H9 (cell line): ENCODE results near the gene SLC45A1. TPM values are rescaled to one million over a fixed set of nuclear protein-coding genes. Genes with fewer than 3 reads are reported as not detected.

Experiments used
- DNase-seq: peaks from one replicate; pipeline ENCODE4 v3.0.0-alpha.2; 2017
- H2AFZ ChIP-seq: one replicate; pipeline ENCODE4 v1.6.1; 2013; ENCODE audit warnings: mild to moderate bottlenecking, low read length, control low read depth, moderate library complexity
- H2AK5ac ChIP-seq: 2 replicates; pipeline ENCODE4 v1.6.1; 2013; ENCODE audit warnings: low read length, control low read depth, mixed read lengths; ENCODE audit not compliant: insufficient read length
- H2BK120ac ChIP-seq: one replicate; pipeline ENCODE4 v1.6.1; 2013; ENCODE audit warnings: low read depth, mild to moderate bottlenecking, low read length, control low read depth, inconsistent platforms; ENCODE audit not compliant: poor library complexity, severe bottlenecking
- H2BK12ac ChIP-seq: 2 replicates; pipeline ENCODE4 v1.6.1; 2013; ENCODE audit warnings: low read length, control low read depth, mixed read lengths, low read depth; ENCODE audit not compliant: insufficient read length
- H2BK15ac ChIP-seq: 2 replicates; pipeline ENCODE4 v1.6.1; 2013; ENCODE audit warnings: low read depth, low read length, control low read depth
- H2BK20ac ChIP-seq: one replicate; pipeline ENCODE4 v1.6.1; 2013; ENCODE audit warnings: low read depth, mild to moderate bottlenecking, low read length, control low read depth, inconsistent platforms; ENCODE audit not compliant: poor library complexity, severe bottlenecking
- H2BK5ac ChIP-seq: 2 replicates; pipeline ENCODE4 v1.6.1; 2013; ENCODE audit warnings: low read length, control low read depth, mixed read lengths; ENCODE audit not compliant: insufficient read length
- H3K14ac ChIP-seq: 2 replicates; pipeline ENCODE4 v1.6.1; 2013; ENCODE audit warnings: low read length, control low read depth; ENCODE audit not compliant: insufficient read depth
- H3K18ac ChIP-seq: 2 replicates; pipeline ENCODE4 v1.6.1; 2013; ENCODE audit warnings: low read depth, mild to moderate bottlenecking, mixed read lengths, low read length, control low read depth; ENCODE audit not compliant: insufficient read length
- H3K23ac ChIP-seq: 2 replicates; pipeline ENCODE4 v1.6.1; 2013; ENCODE audit warnings: low read length, control low read depth, mixed read lengths, low read depth; ENCODE audit not compliant: insufficient read length
- H3K23me2 ChIP-seq: 2 replicates; pipeline ENCODE4 v1.6.1; 2013; ENCODE audit warnings: low read depth, mild to moderate bottlenecking, mixed read lengths, low read length, control low read depth; ENCODE audit not compliant: insufficient read length, poor library complexity, severe bottlenecking
- H3K27ac ChIP-seq: 2 replicates; pipeline ENCODE4 v1.5.1; 2013; ENCODE audit warnings: low read length, control low read depth, mixed read lengths, low read depth; ENCODE audit not compliant: insufficient read length
- H3K27me3 ChIP-seq: 2 replicates; pipeline ENCODE4 v1.6.1; 2013; ENCODE audit warnings: low read length, control low read depth, inconsistent platforms; ENCODE audit not compliant: insufficient read depth
- H3K4ac ChIP-seq: 2 replicates; pipeline ENCODE4 v1.6.1; 2013; ENCODE audit warnings: low read depth, mild to moderate bottlenecking, control low read depth, inconsistent platforms, low read length, moderate library complexity
- H3K4me1 ChIP-seq: 2 replicates; pipeline ENCODE4 v1.6.1; 2013; ENCODE audit warnings: low read length, control low read depth, inconsistent platforms; ENCODE audit not compliant: insufficient read depth
- H3K4me2 ChIP-seq: 2 replicates; pipeline ENCODE4 v1.6.1; 2013; ENCODE audit warnings: low read length, control low read depth, mixed read lengths; ENCODE audit not compliant: insufficient read length, insufficient read depth
- H3K56ac ChIP-seq: 2 replicates; pipeline ENCODE4 v1.6.1; 2013; ENCODE audit warnings: low read depth, mild to moderate bottlenecking, mixed read lengths, low read length, control low read depth; ENCODE audit not compliant: insufficient read length
- H3K79me1 ChIP-seq: 2 replicates; pipeline ENCODE4 v1.6.1; 2013; ENCODE audit warnings: low read depth, mild to moderate bottlenecking, moderate library complexity, low read length, control low read depth, inconsistent platforms; ENCODE audit not compliant: insufficient read depth, poor library complexity, severe bottlenecking
- H3K79me2 ChIP-seq: 2 replicates; pipeline ENCODE4 v1.6.1; 2013; ENCODE audit warnings: low read length, control low read depth, inconsistent platforms; ENCODE audit not compliant: insufficient read depth
- H3K9ac ChIP-seq: 2 replicates; pipeline ENCODE4 v1.6.1; 2013; ENCODE audit warnings: low read length, control low read depth, mixed read lengths; ENCODE audit not compliant: insufficient read length; ENCODE audit errors: extremely low read depth
- H3K9me3 ChIP-seq: one replicate; pipeline ENCODE4 v1.6.1; 2013; ENCODE audit warnings: low read depth, low read length, inconsistent platforms; ENCODE audit not compliant: control insufficient read depth
- H3T11ph ChIP-seq: one replicate; pipeline ENCODE4 v1.6.1; 2013; ENCODE audit warnings: mild to moderate bottlenecking, low read length, control low read depth, inconsistent platforms
- H4K20me1 ChIP-seq: one replicate; pipeline ENCODE4 v1.6.1; 2013; ENCODE audit not compliant: control insufficient read depth, insufficient read length, insufficient read depth
- H4K5ac ChIP-seq: 2 replicates; pipeline ENCODE4 v1.6.1; 2013; ENCODE audit warnings: low read depth, mild to moderate bottlenecking, mixed read lengths, low read length, control low read depth; ENCODE audit not compliant: insufficient read length
- H4K8ac ChIP-seq: replicated peaks from 2 replicates; pipeline ENCODE4 v1.6.1; 2013; ENCODE audit warnings: low read length, control low read depth, mixed read lengths, low read depth; ENCODE audit not compliant: insufficient read length
- H4K91ac ChIP-seq: 2 replicates; pipeline ENCODE4 v1.6.1; 2013; ENCODE audit warnings: low read depth, mild to moderate bottlenecking, moderate library complexity, mixed read lengths, low read length, control low read depth; ENCODE audit not compliant: insufficient read length
- H3K27ac Mint-ChIP-seq, 3 experiments: 2 replicates in 2 of 3; 3 replicates in 1 of 3; pipeline ENCODE4 v1.8.0; 2020 to 2021; ENCODE audit warnings: mixed read lengths in 3 of 3, mild to moderate bottlenecking in 1 of 3, moderate library complexity in 1 of 3
- H3K27me3 Mint-ChIP-seq: 2 replicates; pipeline ENCODE4 v1.8.0; 2021; ENCODE audit warnings: low read depth, mild to moderate bottlenecking, moderate library complexity, mixed read lengths
- H3K36me3 Mint-ChIP-seq, 3 experiments: 2 replicates in 2 of 3; 3 replicates in 1 of 3; pipeline ENCODE4 v1.8.0; 2020 to 2021; ENCODE audit warnings: low read depth in 3 of 3, mixed read lengths in 3 of 3; ENCODE audit not compliant: insufficient read depth in 1 of 3
- H3K4me1 Mint-ChIP-seq, 2 experiments: 2 replicates each; pipeline ENCODE4 v1.8.0; 2020; ENCODE audit warnings: mixed read lengths in 2 of 2
- H3K4me3 Mint-ChIP-seq, 2 experiments: 2 replicates in 1 of 2; 3 replicates in 1 of 2; pipeline ENCODE4 v1.8.0; 2020 to 2021; ENCODE audit warnings: mild to moderate bottlenecking in 2 of 2, mixed read lengths in 2 of 2, moderate library complexity in 1 of 2
- H3K9me3 Mint-ChIP-seq, 2 experiments: 2 replicates in 1 of 2; 3 replicates in 1 of 2; pipeline ENCODE4 v1.8.0; 2020; ENCODE audit warnings: mild to moderate bottlenecking in 2 of 2, mixed read lengths in 2 of 2, moderate library complexity in 1 of 2
- CTCF ChIP-seq: fragments of 200-600 bp; sonication (generic); conservative IDR thresholded peaks from 3 replicates; pipeline ENCODE4 v1.8.0; 2021; ENCODE audit warnings: antibody characterized with exemption, mild to moderate bottlenecking
- WGBS: extraction: QIAGEN DNeasy Blood & Tissue Kit; methylation state at CpG from one replicate; pipeline ENCODE4 v1.1.7; 2013; ENCODE audit warnings: missing lambda C conversion rate, low lambda C conversion rate, mixed read lengths; ENCODE audit not compliant: insufficient read length; ENCODE audit errors: extremely low coverage; 5-methylcytosine and 5-hydroxymethylcytosine counted together
- total RNA-seq: library from RNA; stranded (reverse); gene quantifications from 2 replicates; pipeline ENCODE4 v1.2.1, GENCODE V29; 2021

Gene SLC45A1
- total RNA-seq, 1 experiment from 2014 or later: 0.63 TPM

GRCh38 chr1:8370905-8371315 lies 53.0 kb downstream of the SLC45A1 start:
- Histone ChIP-seq H3K79me1 (no peaks in the 10 kb centered on the region), H2BK20ac (no peak overlapping the region), H2BK120ac (no peak overlapping the region), H3K4ac (no peak overlapping the region), H4K20me1 (no peaks in the 10 kb centered on the region), H3K23me2 (no peaks in the 10 kb centered on the region), H2BK15ac (no peak overlapping the region), H2AFZ (no peak overlapping the region), H2BK5ac (no peak overlapping the region), H3K14ac (no peak overlapping the region), H4K8ac (no peak overlapping the region), H2BK12ac (no peak overlapping the region), H3K79me2 (peaks cover 2% of the 10 kb centered on the region; the same call in 1 of the 2 replicates), H3K9ac (no peak overlapping the region), H3T11ph (no peak overlapping the region), H3K56ac (no peak overlapping the region), H3K4me1 (peaks cover 18% of the 10 kb centered on the region; the same call in 1 of the 2 replicates), H4K91ac (no peak overlapping the region), H3K4me2 (no peak overlapping the region), H3K9me3 (no peaks in the 10 kb centered on the region), H4K5ac (no peak overlapping the region), H3K18ac (no peak overlapping the region), H3K27me3 (no peaks in the 10 kb centered on the region), H3K27ac (no peak overlapping the region), H3K23ac (no peak overlapping the region), H2AK5ac (no peak overlapping the region)
- H3K27me3 Mint-ChIP-seq: no peaks in the 10 kb centered on the region
- peak overlapping the region; percentile 45 to 82 (median 81); a peak in 4 of 7 replicates for H3K27ac Mint-ChIP-seq
- no peaks in the 10 kb centered on the region for H3K9me3 Mint-ChIP-seq
- peaks cover 69 to 74% of the 10 kb centered on the region in 2 experiments for H3K4me1 Mint-ChIP-seq
- no CpG with 5 or more reads among the region's 5 CpGs for WGBS
- H3K36me3 Mint-ChIP-seq: peaks cover 7 to 12% (median 10%) of the 10 kb centered on the region in 3 experiments; a peak in 6 of 7 replicates
- TF ChIP-seq CTCF: no peak
- no peak for DNase-seq
- H3K4me3 Mint-ChIP-seq: no peak overlapping the region; a peak in 1 of 5 replicates
